ENCODE data around the gene SYNE2.

DNA sequence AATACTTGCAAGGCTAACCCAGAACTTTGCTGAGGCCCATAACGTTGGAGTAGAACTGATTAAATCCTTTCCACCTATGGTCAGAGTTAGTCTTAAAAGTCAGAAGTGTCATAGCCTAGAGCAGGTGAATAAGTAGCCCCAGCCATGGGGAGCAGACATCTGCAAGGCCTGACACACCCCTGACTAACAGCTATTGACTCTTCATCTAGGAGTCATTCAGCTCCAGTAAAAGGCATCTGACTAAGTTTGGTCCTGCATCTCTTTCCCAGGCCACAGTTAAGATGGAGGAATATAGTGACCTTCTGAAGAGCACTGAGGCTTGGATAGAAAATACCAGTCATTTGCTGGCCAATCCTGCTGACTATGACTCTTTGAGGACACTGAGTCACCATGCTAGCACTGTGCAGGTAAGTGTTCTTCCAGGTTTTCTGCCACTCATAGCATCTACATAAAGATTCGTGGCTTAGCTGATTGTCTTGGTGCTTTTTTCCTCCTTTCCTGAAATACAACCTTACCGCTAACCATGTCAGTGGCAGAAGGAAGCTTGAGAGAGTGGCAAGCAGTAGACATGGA lies 228.5 kb downstream of the SYNE2 start:
- TF ChIP-seq, protein P1, sequence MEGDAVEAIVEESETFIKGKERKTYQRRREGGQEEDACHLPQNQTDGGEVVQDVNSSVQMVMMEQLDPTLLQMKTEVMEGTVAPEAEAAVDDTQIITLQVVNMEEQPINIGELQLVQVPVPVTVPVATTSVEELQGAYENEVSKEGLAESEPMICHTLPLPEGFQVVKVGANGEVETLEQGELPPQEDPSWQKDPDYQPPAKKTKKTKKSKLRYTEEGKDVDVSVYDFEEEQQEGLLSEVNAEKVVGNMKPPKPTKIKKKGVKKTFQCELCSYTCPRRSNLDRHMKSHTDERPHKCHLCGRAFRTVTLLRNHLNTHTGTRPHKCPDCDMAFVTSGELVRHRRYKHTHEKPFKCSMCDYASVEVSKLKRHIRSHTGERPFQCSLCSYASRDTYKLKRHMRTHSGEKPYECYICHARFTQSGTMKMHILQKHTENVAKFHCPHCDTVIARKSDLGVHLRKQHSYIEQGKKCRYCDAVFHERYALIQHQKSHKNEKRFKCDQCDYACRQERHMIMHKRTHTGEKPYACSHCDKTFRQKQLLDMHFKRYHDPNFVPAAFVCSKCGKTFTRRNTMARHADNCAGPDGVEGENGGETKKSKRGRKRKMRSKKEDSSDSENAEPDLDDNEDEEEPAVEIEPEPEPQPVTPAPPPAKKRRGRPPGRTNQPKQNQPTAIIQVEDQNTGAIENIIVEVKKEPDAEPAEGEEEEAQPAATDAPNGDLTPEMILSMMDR (IDR thresholded peaks at IDR 0.05; ENCODE audit: insufficient read depth, low read depth, low read length), result no peak
- TF ChIP-seq EZH2 (IDR thresholded peaks at IDR 0.05; ENCODE audit: insufficient read depth, low read length), result no peak

Data from astrocyte (in vitro differentiated cells and primary cell).